NCI-H526 treated with DMSO at 0.1 percent for 48 hours (cell line): ENCODE results near the gene PPP2R2B.

ENCODE experiments used
- DNase-seq: peaks from one replicate; lab custom pipeline; 2025; lab: John Stamatoyannopoulos, UW

The PPP2R2B gene

GRCh38 chr5:146884066-146884626 is 5.6 kb upstream of the PPP2R2B start:
- DNase-seq, result no peak

- DNase-seq, result no peak
Observed at GRCh38 chr5:146883511-146883910, 5.0 kb upstream of the PPP2R2B start.

- DNase-seq, result no peak
Observed at GRCh38 chr5:146880966-146881365, 2.4 kb upstream of the PPP2R2B start.

- no peak for DNase-seq
Observed at GRCh38 chr5:146877783-146878475, 628 bp downstream of the PPP2R2B start.

GRCh38 chr5:146877178-146877681 is 1.3 kb downstream of the PPP2R2B start:
- no peak for DNase-seq

GRCh38 chr5:146873186-146873917 is 5.2 kb downstream of the PPP2R2B start:
- no peak for DNase-seq

- no peak for DNase-seq
Observed at GRCh38 chr5:146872188-146872587, 6.4 kb downstream of the PPP2R2B start.

GRCh38 chr5:146867996-146868708 is 10.4 kb downstream of the PPP2R2B start:
- no peak for DNase-seq

GRCh38 chr5:146866263-146866662 is 12.3 kb downstream of the PPP2R2B start:
- DNase-seq, result no peak

- DNase-seq, result no peak
Observed at GRCh38 chr5:146862641-146863040, 15.9 kb downstream of the PPP2R2B start.

GRCh38 chr5:146860213-146860893 is 18.2 kb downstream of the PPP2R2B start:
- no peak for DNase-seq

- no peak for DNase-seq
Observed at GRCh38 chr5:146852089-146852488, 26.5 kb downstream of the PPP2R2B start.

GRCh38 chr5:146851133-146851532 is 27.4 kb downstream of the PPP2R2B start:
- DNase-seq, result no peak

GRCh38 chr5:146849694-146850303 is 28.8 kb downstream of the PPP2R2B start:
- DNase-seq, result no peak

- DNase-seq, result no peak
Observed at GRCh38 chr5:146848133-146848532, 30.4 kb downstream of the PPP2R2B start.

- DNase-seq, result no peak
Observed at GRCh38 chr5:146840016-146840415, 38.5 kb downstream of the PPP2R2B start.

- DNase-seq, result no peak
Observed at GRCh38 chr5:146836226-146836842, 42.2 kb downstream of the PPP2R2B start.

- DNase-seq, result no peak
Observed at GRCh38 chr5:146832985-146833732, 45.4 kb downstream of the PPP2R2B start.

- DNase-seq, result no peak
Observed at GRCh38 chr5:146828385-146828784, 50.2 kb downstream of the PPP2R2B start.

- no peak for DNase-seq
Observed at GRCh38 chr5:146827901-146828300, 50.7 kb downstream of the PPP2R2B start.
